HG03571 (cell line): ENCODE data around the gene CNTNAP5.

Experiments used
- ATAC-seq: cut with Tn5 transposase; IDR thresholded peaks from one replicate; pipeline ENCODE4 v1.9.1; 2021; ENCODE audit not compliant: unreplicated experiment

Gene CNTNAP5

DNA sequence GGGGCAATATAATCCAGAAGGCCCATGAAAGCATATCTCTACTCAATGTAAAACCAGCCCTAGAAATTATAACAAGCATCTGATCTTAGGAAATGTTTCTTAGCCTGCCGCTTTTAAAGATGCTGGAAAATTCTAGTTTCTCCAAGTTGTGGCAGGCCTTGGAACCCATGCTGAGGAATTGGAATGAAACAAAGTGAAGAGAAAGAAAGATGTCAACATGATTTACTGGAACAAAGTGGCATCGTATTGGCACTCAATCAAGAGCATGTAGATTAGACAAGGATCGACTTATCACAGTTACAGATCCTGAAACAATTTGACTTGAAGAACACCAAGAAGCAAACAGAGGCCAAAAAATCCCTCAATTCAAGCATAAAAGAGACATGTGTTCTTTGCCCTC lies 28.7 kb downstream of the CNTNAP5 start:
- ATAC-seq: no peak

DNA sequence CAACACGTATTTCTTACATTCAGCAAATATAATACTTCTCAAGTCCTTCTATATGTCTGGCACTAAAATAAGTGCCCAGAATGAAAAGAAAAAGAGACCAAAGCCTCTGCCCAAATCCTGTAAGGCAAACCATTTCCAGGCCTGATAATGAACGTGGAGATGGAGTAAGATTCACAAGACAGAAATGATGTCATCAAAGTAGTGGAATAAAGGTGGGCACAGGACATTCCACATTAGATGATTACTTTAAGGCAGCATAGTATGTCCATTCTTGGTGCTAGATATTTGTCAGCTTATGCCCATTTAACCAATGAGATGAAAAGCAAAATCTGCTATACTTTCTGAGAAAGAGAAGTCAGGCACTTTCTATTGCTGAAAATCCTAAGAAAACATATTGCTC lies 38.5 kb downstream of the CNTNAP5 start:
- ATAC-seq: no peak

GRCh38 chr2:124065636-124066035 lies 40.5 kb downstream of the CNTNAP5 start:
- ATAC-seq: no peak

DNA sequence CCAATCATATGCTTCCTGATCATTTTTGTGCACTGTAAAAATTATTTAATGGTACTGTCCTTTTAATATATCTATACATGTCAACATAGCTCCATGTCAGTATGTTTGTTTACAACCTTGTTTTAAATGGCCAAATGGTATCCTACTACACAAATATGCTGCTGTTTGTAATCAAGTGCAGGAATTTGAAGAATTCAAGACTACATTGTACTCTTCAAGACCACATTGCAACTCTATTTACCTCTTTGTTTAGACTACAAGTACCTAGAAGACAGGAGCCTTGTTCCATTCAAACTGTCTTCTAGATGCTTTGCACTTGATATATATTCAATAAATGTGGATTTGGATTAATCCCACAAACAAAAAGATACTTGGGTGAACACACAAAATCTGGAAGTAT lies 41.7 kb downstream of the CNTNAP5 start:
- no peak for ATAC-seq

GRCh38 chr2:124079045-124079444 lies 54.0 kb downstream of the CNTNAP5 start:
- no peak for ATAC-seq

GRCh38 chr2:124080281-124081153 lies 55.4 kb downstream of the CNTNAP5 start:
- ATAC-seq: no peak

DNA sequence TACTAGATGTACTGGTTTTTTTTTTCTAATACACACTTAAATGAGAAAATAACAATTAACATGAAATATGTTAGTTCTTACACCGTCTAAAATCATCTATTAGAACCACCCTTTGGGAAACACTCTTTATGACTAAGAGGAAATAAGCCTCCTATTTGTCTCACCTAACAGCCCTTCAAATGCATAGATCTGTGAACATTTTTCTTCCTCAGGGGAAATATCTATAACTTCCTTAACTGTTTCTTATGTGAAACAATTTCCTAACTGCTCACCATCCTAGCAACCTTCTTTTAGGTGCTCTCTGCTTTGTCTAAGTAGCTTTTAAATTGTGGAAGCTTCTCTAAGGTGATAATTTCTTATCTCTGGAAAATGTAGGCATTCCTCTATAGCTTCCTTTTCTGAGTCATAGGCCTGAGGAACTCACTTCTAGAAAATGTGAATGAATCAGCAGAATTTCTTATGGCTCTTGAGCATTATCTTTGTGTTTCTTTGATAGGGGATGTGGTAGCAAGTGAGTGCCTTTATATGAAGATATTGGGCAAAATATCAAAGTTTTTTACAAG lies 56.1 kb downstream of the CNTNAP5 start:
- no peak for ATAC-seq

GRCh38 chr2:124088616-124089015 lies 63.5 kb downstream of the CNTNAP5 start:
- ATAC-seq: no peak

DNA sequence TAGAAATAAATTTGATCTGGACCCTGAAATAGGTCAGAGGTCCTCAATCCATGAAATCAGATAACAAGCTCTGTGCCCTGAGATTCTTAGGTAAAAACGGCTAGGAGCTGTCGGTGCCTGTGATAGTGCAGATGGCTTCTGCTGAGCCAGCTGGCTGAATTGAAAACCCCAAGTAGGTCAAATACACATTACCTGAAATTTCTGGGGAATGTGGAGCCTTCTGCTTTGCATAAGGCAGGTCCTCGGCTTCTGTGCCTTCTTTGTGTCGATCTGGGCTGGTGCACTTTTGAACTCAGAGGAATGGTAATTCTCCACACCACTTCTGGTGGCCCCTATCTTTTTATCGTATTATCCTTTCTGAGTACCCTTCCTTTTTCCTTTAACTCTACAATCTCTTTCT lies 66.6 kb downstream of the CNTNAP5 start:
- ATAC-seq: no peak

DNA sequence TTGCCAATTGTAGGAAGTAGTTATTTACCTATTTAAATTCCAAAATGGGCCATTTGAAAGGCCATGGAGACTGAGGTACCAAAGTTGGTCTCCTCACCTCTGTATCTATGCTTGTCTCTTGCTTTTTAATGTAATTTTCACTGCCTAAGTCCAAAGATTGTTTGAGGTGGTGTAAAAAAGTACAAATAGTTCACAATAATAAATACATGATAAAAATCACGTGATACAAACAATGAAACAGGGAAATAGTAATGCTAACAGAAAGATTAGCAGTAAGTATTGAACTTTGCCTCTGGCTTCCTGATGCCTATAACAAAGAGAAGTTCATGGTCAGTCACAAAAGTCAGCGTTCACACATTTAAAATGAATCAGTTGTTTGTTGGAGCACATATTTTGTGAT lies 67.6 kb downstream of the CNTNAP5 start:
- no peak for ATAC-seq

DNA sequence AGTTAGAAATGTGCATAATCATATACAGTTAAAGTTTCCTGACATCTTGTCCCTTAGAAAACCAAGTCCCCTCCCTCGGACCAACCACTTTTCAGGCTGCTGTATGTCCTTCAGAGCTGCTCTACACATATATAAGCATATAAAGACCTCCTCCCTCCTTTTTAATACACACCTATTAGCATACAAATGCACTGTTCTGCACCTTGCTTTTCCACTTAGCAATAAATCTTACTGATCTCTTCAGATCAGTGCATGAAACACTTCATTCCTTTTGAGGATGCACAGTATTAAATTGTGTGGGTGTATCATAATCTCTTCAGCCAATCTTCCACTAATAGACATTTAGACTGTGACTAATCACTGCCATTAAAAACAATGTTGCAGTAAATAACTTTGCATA lies 79.8 kb downstream of the CNTNAP5 start:
- ATAC-seq: no peak

DNA sequence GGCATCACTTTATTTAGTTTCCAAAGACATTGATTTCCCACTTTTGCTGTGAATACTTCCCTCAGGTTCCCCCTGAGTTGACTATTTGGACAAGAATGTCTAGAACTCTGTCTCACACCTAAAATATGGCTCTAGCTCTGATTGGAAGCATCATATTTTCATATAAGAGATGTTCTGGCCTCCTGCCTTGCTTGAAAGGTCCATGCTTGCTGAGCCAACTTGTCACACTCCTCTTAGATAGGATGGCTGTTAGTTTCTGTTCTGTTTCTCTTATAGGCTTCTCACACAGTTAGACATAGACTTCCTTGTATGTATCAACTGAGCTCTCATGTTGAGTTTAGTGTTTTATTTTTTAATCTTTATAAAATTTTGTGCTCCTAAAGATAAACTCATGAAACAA lies 87.1 kb downstream of the CNTNAP5 start:
- ATAC-seq: no peak

- ATAC-seq: no peak
These were observed 87.9 kb downstream of the CNTNAP5 start for GRCh38 chr2:124112966-124113365.

DNA sequence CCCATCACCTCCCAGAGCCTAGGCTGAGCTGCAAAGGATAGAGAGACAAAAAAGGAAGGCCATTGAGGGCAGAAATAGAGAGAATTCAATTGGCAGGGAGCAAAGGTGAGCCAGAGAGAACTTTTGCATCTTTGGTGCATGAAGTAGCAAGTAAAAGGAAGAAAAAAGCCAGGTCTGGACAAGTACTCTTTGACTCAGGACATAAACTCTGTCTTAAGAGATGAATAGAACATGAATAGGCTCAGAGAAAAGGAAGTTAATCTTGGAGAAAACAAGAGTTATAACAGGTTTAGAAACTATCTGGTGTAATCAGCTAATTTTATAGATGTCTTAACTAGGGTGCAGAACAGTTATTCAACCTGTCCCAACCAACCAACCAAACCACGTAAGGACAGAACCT lies 95.2 kb downstream of the CNTNAP5 start:
- no peak for ATAC-seq

DNA sequence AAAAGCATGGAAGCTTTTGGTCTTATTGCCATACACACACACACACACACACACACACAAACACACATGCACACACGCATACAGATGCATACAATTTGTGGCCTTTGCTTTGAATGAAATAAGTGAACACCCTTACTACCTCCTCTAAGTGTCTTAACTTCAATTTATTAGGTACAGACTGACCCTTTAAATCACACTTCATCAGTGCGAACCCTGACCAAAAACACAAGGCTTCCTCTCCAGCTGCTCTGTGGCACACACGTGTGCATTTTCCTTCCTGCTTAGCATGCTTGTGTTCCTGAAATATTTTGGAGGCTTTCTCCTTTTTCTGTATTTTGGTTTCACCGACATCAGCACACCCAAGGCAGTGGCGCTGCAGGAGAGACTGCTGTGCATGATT lies 96.0 kb downstream of the CNTNAP5 start:
- no peak for ATAC-seq

DNA sequence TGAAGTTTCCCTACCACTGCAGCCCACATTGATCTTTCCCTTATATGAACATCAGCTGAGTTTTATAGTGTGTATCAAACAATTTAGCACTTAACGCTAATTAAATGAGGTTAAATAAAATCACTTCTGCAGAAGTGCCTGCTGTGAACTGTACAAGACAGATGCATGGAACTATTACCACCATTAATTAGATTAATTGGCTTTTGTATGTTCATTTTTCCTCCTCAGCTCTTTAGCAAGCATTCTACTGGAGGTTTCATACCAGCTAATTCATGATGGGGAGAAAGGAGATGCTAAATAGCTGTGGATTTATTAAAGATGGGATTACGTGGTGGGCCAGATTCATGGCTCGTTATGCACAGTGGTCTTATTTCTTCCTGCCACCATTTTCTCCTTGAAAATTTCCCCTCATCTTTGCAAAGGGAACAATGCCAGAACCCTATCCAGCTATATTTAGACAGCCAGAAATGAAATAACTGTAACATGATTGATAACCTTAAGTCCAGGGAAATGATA lies 96.7 kb downstream of the CNTNAP5 start:
- ATAC-seq: no peak

DNA sequence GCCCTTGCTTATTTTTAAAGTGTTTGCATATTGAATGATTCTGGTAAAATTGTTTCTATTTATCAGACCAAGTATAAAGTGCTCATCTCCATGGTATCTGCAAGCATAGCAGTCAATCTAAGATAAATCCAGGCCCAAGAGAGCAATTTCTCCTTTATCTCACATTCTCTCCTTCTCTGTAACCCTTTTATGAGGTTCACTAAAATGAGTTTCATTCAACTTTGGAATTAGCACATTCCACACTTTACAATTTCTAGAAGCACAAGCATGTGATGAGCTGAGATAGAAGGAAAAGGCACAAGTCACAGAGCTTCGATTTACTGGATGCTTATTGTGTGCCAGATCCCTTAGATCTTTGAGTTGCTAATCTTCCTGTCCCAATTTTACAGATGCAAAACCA lies 97.3 kb downstream of the CNTNAP5 start:
- no peak for ATAC-seq

DNA sequence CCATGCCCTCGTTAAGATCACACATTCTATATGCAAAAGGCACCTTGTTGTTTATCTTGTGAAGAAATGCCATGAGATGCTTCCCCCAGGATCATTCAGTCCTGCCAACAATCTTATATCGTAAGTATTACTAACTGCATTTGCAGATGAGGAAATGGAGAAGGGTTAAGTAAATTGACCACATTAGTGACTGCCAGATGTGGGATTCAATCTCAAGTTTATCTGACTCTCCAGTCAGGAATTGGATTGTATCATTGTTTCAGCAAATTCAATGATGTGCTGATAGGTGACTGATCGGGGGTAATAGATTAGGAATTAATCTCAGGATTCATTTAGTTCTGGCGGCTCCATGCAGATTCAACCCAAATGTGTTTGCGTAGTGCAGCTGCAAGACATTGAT lies 106.2 kb downstream of the CNTNAP5 start:
- no peak for ATAC-seq

DNA sequence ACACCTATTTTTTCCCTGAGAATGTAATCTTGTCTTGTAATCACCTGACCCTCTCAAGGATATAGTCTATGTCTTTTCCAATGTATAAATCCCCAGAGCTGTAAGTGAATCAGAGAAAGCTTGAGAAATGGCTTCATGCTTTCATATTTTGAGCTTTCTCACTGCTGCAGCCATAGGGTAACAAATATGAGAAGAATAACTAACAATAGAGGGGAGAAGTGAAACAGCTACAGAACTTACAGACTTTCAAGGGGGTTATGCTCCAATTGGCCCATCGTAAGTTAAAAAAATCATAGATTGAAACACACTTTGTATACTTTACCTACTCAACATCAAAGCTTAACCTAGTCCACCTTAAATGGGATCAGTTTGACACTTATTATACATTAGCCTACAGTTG lies 111.0 kb downstream of the CNTNAP5 start:
- ATAC-seq: no peak

GRCh38 chr2:124138076-124138475 lies 113.0 kb downstream of the CNTNAP5 start:
- no peak for ATAC-seq

GRCh38 chr2:124145982-124146381 lies 120.9 kb downstream of the CNTNAP5 start:
- no peak for ATAC-seq

- no peak for ATAC-seq
These were observed 122.5 kb downstream of the CNTNAP5 start for GRCh38 chr2:124147552-124147951.

DNA sequence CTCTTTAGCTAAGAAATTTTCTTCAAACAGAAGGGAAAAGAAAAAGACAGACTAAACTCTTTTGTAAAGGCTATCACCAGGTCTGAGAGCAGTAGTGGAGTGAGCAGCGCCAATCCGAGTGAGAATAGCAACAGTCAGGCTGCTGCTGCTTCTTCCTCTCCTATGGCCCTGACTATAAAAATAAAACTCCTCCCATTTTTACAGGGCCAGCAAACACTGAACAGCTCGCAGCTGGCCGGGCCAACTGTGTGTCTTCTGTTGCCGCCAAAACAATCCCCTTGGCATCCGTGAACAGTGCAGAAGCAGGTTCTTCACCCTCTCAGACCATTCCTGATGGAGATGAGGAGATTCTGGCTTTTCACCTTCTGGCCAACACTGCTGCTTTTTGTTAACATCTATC lies 124.5 kb downstream of the CNTNAP5 start:
- ATAC-seq: no peak
